Renal cortical epithelial cell (primary cell): ENCODE results near the gene DHCR24. TPM values are rescaled to one million over a fixed set of nuclear protein-coding genes. Genes with fewer than 3 reads are reported as not detected.
A peak's percentile ranks its signal among the peaks of the same experiment; 100 is the strongest.
"Not testable (repeated sequence)": the region's sequence is repeated elsewhere in the genome, so short reads cannot be mapped to it uniquely, and the experiment has no call there.

Experiments used
- DNase-seq: peaks from one replicate; pipeline ENCODE4 v3.0.0-alpha.2; 2011; ENCODE audit warnings: low read depth
- total RNA-seq: library from RNA; depleted of rRNA; stranded (reverse); fragments of >200 nt; gene quantifications from 2 replicates; pipeline ENCODE4 v1.2.3, GENCODE V29; 2014

DHCR24 gene, protein sequence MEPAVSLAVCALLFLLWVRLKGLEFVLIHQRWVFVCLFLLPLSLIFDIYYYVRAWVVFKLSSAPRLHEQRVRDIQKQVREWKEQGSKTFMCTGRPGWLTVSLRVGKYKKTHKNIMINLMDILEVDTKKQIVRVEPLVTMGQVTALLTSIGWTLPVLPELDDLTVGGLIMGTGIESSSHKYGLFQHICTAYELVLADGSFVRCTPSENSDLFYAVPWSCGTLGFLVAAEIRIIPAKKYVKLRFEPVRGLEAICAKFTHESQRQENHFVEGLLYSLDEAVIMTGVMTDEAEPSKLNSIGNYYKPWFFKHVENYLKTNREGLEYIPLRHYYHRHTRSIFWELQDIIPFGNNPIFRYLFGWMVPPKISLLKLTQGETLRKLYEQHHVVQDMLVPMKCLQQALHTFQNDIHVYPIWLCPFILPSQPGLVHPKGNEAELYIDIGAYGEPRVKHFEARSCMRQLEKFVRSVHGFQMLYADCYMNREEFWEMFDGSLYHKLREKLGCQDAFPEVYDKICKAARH
- total RNA-seq: 383 and 608 TPM in 2 replicates

DNA sequence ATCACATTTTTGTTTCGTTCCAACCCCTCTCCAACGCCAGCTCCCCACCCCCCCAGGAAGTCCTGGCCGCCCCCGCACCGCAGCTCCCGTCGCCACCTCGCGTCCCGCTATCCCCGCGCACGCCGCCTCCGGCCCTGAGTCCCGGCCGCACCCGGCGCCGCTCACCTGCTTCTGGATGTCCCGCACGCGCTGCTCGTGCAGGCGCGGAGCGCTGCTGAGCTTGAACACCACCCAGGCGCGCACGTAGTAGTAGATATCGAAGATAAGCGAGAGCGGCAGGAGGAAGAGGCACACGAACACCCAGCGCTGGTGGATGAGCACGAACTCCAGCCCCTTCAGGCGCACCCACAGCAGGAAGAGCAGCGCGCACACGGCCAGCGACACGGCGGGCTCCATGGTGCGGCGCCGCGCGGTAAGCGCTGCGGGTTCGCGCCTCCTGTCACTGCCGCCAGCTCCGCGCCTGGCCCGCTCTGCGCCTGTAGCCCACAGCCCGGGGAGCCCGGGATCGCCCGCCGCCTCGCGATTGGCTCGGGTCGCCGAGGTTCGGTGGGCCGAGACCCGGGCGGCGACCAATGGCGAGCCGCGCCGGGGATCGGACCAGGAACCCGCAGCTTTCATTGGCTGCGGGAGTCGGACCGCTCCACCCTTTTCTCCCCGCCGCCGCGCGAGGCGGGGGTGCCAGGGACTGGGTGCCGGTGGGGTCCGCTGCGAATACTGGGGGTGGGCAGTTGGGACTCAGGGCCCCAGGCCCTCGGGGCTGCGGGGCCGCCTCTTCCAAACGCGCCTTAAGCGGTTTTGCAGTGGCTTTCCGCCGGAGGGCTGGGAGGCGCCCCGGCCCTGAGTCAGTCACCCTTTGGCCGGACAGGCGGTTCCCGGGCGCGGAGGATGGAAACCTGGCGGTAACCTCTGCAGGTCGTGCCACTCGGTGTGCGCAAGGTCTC is at the start of gene DHCR24:
TSS of gene DHCR24 (minus strand) at position 472 of the 941 bp plus-strand sequence. CDS start at position 396, 76 bp downstream.
- DNase-seq: peak; percentile 59

DNA sequence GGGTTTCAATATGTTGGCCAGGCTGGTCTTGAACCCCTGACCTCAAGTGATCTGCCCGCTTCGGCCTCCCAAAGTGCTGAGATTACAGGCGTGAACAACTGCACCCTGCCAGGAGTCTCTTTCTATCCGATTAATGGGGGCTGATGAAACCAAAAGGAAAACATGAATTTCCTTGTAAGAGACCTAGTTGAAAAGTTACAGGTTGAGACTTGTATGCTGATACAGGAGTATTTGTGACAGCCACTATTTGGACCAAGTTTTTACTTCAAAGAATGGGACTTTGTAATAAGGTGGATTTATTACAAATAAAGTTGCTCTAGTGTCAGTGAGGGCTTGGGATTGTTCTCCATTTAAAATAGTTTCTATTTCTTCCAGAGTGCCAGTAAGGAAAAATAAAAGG is 49.8 kb upstream of the DHCR24 start:
- no peak for DNase-seq

DNA sequence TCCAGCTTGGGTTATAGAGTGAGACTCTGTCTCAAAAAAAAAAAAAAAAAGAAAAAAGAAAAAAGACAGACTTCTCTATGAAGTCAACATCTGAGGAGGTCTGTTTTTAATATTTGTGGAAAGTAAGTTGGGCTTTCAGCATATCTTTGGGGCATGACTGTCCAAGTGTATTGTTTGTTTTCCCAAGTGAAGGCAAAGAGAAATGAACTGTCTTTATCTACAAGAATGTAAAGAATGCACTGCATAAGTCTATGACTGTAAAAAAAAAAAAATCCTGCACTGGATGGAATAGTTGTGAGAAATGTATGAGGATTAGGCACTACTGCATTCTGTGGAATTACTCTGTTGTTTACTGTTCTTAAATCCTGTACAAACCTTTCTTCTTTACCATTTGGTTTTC is 47.9 kb upstream of the DHCR24 start:
- DNase-seq: peak; percentile 94

DNA sequence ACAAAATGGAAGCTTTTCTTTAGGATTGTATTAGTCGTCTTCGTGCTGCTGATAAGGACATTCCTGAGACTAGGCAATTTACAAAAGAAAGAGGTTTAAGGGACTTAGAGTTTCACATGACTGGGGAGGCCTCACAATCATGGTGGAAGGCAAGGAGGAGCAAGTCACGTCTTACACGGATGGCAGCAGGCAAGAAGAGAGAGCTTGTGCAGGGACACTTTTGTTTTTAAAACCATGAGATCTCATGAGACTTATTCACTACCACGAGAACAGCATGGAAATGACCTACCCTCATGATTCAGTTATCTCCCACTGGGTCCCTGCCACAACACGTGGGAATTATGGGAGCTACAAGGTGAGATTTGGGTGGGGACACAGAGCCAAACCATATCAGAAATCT is 47.1 kb upstream of the DHCR24 start:
- DNase-seq: not testable (repeated sequence)

DNA sequence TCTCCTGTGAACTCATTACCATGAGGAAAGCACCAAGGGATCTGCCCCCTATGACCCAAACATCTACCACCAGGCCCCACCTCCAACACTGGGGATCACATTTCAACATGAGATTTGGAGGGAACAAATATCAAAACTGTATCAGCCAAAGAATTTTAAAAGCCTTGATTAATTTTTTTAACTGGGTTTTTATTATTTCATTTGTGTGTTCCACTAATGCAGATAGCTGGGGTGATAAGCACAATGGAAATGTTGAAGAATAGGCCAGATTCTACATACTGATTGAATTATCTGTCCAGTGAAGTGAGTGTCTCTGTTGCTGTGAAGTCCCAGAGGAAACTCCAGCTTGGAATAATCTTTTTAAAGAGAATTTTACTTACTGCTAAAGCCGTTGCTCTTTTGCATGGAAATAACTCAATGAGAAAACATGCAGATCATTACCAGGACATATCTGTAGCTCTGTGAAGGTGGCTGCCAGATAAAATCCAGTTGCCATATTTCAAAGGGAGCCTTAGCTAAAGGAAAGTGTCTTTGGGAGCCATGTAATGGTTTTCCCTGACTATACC is 44.4 kb upstream of the DHCR24 start:
- DNase-seq: no peak

DNA sequence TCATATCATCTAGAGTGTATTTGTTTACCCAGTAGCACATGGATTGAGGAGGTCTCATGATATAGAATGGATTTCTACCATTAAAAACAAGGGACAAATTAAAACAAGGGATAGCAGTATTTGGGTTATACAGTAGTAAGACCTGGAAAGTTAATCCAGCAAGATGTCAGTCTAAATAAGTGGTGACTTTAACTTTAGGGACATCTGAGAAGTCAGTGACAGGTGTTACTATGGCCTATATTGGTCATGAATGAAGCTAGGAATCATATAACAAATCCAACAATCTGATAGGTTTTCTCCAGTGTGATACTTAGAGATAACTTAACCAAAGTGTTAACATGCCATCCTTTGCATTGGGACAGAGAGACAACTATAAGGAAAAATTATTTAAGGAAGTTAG is 42.7 kb upstream of the DHCR24 start:
- DNase-seq: no peak

DNA sequence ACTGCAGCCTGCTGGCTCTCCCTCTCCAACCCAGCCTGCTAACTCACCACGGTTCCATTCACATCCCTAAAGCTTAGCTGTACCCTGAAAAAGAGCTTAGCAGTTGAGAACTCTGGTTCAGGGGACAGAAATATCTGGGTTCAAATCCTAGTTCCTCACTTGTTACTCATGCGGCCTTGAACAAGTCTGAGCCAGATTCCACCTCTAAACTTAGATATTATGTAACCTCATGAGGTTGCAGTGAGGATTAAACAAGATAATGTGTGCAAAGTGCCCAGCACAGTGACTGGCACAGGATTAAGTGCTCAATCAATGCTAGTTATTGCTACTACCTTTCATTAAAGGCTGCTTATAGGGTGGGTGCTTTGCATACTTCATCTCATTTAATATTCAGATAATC is 41.3 kb upstream of the DHCR24 start:
- DNase-seq: no peak

DNA sequence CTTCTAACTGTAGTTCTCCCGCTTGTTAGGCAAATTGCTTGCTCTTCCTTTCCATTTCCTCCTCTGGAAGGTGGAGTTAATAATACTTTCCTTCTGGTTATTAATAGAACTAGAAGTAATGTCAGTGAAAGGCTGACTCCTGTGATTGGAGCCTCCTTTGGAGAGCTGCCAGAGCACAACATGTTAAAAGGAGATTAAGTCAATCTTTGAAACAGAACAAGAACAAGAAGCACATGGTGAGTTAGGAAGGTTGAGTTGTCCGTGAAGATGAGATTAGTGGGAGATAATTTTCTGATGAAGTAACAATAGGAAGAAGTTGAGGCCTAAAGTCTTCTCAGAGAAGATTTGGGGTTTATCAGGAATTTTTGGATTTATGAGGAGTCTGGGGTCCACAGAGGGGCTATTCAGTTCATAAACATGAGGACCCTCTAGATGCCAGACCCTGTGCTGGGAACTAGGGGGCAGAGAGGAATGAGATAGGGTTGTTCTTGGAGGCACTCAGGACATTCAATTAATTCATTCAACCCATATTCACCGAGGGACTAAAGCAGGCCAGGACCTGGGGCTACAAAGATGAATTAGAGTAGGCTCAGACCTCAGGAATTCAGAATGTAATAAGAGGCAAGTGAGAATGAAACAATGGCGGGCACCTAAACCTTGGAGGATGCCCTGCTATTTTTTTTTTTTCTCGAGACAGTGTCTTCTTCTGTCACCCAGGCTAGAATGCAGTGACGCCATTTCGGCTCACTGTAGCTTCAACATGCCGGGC is 40.7 kb upstream of the DHCR24 start:
- peak; percentile 48 for DNase-seq

DNA sequence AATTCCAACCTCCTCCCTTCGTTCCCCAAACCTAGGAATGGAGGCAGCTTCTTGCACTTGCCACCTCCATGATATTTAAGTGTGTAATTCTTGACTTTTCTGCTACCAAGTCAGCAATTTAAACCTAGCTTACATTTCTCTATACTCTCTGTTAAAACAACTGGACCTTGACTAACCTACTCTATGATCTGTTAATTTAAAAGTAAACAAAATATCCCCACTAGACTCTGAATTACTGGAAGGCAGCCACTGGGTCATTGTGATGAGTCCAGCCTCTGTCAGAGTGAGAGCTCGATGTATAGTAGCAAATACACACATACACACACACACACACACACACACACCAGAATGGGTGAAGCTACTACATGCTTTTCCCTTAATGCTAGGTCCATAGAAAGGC is 40.0 kb upstream of the DHCR24 start:
- DNase-seq: no peak

DNA sequence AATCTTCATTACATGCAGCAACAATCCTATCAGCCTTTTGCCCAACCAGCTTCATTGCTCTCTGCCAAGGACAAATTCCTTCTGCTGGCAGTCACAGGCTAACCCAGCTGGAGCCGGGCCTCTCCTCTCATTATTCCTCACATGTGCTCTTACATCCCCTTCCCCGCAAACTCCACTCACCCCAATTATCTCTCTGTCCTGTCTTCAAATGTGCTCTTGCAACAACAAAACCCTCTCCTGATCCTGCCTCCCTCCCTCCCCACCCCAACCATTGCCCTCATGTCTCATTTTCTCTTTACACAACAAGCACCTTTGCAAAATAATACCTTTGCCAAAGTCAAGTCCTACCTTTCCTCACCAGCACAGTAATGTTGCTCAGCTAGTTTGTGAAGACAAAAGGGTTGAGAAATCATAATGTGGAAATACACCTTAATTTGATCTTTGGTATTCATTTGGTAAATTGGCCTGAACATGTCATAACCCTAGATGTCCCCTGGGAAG is 36.0 kb upstream of the DHCR24 start:
- DNase-seq: no peak

DNA sequence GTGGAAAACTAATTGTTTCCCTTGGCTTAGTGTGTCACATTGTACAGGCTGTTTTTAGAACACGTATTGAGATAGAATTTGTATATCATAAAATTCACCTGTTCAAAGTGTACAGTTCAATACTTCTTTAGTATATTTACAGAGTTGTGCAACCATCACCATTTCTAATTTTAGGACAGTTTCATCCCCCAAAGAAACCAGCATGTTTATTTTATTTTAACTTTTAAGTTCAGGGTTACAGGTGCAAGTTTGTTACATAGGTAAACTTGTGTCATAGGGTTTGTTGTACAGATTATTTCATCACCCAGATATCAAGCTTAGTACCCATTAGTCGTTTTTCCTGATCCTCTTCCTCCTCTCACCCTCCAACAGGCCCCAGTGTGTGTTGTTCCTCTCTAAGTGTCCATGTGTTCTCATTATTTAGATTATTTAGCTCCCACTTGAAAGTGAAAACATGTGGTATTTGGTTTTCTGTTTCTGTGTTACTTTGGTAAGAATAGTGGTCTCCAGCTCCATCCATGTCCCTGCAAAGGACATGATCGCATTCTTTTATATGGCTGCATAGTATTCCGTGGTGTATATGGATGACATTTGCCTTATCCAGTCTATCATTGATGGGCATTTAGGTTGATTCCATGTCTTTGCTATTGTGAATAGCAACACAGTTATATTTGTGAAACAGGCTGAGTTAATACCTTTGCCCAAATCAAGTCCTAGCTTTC is 35.2 kb upstream of the DHCR24 start:
- DNase-seq: no peak

DNA sequence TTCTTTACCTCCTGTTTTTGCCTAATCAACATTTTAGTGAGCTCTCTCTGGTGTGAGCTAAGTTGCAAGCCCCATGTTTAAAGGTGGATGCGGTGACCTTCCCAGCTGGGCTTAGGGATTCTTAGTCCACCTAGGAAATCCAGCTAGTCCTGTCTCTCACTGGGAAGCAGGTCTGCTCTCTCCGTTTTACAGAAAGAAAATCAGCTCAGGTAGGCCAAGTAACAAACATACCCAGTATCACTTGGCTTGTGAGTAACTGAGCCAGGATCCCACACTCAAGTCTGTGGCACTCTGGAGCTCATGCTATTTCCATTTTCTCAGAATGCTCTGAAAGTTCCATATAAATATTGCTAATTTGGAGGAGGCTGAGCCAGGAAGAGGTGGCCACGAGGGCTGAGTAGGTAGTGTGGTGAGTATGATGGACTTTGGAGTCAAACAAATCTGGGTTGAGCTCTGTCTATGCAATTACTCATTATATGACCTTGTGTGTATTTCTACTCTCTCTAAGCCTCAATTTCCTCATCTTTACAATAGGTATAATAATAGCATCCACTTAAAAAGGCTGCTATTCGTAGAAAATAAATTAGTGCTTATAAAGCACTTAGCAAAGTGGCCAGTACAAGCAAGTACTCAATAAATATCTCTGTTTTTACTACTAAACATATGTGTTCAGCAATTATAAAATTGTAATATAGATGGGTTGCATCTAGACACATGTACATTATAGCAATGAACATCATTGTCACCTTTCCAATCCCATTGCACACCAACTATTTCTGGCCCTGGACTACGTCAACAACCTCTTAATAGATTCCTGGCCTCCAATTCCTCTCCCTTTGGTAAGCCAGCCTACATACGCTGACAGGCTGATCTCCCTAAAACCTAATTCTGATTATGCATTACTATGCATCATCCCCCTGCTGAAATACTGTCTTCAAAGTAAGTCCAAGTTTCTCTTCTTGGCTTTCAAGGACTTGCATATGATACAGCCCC is 32.7 kb upstream of the DHCR24 start:
- DNase-seq: no peak

DNA sequence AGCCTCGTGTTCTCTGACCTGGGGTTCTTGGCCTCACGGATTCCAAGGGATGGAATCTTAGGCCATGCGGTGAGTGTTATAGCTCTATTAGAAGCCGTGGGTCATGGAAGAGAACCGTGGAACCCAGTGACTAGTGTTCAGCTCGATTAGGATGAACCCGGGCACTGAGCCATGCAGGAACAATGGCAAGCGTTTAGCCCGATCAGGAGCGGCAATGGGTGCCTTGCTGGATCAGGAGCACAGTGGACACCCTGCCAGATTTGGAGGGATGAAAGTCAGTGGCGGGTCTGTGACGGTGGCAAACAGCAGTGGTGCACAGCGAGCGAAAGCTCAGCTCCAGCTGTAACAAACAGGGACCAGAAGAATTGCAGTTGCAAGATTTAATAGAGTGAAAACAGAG is 24.1 kb upstream of the DHCR24 start:
- not testable (repeated sequence) for DNase-seq

DNA sequence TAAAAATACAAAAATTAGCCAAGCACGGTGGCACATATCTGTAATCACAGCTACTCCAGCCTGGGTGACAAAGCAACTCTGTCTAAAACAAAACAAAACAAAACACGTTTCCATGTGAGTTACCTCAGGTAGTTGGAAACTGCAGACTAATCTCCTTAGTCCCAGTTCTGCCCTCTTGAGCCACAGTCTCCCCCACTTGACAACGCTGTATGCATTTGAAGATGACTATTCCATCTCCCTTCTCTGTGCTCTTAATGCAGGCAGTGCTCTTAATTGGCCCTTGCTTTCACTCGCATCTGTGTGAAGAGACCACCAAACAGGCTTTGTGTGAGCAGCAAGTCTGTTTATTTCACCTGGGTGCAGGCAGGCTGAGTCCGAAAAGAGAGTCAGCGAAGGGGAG is 19.6 kb upstream of the DHCR24 start:
- DNase-seq: peak; percentile 10

DNA sequence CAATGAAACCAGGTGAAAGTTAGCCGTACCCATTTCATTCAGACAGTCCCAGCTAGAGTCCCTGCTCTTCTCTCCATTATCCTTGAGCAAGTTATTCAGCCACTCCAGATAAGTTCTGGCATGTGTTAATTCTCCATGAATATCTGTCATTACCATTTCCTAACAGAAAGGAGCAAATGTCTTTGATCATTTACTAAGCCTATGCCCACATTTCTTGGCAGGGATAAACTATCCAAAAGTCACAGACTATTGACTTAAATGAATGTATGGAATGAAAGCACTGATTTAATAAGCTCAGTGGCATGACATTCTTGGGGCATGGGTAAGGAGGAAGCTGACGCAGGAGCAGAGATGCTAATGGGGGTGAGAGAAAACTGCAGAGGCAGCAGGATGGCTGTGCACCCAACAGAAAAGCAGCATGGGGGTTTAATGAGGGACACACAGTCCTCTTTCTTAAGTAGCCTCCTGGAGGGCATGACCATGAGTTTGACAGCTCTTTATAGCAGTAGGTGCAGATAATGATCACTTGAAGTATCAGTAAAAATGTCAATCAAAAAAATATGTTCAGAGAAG is 17.6 kb upstream of the DHCR24 start:
- peak; percentile 100 for DNase-seq

DNA sequence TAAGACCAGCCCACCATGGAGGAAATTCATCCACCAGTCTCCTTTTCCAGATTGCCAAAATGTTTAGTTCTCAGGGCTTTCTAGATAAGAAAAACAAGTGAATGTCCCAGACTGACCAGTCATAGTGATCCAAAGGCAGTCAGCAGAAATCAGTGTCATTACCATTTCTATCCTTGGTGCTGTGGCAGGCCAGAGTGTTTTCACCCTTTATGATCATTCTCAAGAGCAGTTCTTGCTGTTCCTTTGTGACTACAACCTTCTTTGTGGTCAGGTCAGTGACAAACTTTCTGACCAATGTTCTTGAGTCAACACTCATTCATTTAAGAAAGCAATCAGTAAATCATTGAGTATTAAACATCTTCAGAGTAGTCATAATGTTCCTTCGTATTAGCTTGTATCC is 7.3 kb upstream of the DHCR24 start:
- DNase-seq: peak; percentile 72

DNA sequence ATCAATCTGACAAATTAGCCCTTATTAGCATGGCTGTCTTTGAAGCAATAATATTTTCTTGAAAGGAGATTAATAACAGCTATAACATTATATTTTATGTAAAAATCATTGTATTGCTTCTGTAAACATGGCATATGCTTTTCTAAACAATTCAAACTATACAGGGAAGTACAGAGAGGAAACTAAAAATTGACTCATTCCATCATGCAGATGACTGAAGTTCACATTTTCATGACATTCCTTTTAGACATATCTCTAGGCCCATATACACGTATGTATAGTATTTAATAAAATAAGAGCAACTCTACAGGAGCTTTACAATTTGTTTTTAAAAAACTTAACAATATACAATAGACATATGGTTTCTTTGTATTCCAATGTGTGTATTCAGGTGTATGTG is 5.6 kb upstream of the DHCR24 start:
- no peak for DNase-seq

DNA sequence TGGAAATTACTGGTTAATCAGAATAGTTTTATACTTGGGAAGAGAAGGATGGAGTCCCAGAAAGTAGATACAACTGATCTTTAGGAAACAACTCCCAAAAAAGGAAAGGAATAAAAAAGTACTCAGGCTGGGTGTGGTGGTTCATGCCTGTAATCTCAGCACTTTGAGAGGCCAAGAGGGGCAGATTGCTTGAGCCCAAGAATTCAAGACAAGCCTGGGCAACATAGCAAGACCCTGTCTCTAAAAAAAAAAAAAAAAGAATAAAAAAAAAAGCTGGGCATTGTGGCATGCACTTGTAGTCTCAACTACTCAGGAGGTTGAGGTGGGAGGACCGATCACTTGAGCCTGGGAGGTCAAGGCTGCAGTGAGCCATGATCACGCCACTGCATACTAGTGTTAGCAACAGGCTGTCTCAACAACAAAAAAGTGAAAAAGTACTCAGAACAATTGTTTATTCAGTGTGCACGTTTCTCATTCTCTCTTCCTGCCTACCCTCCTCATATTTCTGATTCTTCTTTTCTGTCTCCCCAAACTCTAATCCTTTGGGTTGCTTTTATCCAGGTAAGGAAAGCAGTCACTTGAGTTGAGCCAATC is 2.2 kb upstream of the DHCR24 start:
- DNase-seq: no peak
